ENCODE data around the gene SMO.
"Not testable (repeated sequence)": the region's sequence is repeated elsewhere in the genome, so short reads cannot be mapped to it uniquely, and the experiment has no call there.

Gene SMO

GRCh38 chr7:129209067-129209926, 20.9 kb downstream of the SMO start:
- no peak for DNase-seq

DNA sequence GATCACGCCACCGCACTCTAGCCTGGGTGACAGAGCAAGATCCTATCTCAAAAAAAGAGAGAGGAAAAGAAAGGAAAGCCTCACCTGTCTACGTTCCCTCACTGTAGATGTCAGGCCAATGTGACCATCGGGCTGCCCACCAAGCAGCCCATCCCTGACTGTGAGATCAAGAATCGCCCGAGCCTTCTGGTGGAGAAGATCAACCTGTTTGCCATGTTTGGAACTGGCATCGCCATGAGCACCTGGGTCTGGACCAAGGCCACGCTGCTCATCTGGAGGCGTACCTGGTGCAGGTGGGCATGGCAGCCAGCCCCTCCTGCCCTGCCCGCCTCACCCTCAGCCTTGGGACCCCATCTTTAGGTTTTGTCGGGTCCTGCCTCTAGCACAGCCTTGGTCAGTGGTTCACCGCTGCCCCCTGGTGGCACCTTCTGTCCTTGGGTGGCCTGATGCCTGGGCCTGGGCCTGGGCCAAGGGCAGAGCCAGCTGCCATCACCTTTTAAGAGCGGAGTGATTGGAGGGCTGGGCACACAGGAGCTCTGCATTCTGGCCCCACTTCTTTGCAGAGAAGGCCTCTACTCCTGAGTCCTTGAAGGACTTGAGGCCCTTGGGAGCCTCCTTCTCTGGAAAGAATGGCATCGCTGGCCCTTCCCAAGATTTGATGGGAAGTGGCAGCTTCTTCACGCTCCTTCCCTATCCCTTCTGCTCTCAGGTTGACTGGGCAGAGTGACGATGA, 22.0 kb downstream of the SMO start:
- DNase-seq, result peak; percentile 55 to 57

- no peak for DNase-seq
Measured at GRCh38 chr7:129210989-129211312, 22.5 kb downstream of the SMO start.

DNA sequence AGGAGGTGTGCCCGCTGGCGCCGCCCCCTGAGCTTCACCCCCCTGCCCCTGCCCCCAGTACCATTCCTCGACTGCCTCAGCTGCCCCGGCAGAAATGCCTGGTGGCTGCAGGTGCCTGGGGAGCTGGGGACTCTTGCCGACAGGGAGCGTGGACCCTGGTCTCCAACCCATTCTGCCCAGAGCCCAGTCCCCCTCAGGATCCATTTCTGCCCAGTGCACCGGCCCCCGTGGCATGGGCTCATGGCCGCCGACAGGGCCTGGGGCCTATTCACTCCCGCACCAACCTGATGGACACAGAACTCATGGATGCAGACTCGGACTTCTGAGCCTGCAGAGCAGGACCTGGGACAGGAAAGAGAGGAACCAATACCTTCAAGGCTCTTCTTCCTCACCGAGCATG, 23.7 kb downstream of the SMO start:
- DNase-seq, result no peak

DNA sequence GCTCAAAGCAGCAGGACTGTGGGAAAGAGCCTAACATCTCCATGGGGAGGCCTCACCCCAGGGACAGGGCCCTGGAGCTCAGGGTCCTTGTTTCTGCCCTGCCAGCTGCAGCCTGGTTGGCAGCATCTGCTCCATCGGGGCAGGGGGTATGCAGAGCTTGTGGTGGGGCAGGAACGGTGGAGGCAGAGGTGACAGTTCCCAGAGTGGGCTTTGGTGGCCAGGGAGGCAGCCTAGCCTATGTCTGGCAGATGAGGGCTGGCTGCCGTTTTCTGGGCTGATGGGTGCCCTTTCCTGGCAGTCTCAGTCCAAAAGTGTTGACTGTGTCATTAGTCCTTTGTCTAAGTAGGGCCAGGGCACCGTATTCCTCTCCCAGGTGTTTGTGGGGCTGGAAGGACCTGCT, 24.2 kb downstream of the SMO start:
- no peak for DNase-seq

- DNase-seq, result no peak
Measured at GRCh38 chr7:129213828-129214227, 25.4 kb downstream of the SMO start.

- DNase-seq, result not testable (repeated sequence)
Measured at GRCh38 chr7:129215691-129216090, 27.3 kb downstream of the SMO start.

- not testable (repeated sequence) for DNase-seq
Measured at GRCh38 chr7:129216101-129216715, 27.8 kb downstream of the SMO start.

DNA sequence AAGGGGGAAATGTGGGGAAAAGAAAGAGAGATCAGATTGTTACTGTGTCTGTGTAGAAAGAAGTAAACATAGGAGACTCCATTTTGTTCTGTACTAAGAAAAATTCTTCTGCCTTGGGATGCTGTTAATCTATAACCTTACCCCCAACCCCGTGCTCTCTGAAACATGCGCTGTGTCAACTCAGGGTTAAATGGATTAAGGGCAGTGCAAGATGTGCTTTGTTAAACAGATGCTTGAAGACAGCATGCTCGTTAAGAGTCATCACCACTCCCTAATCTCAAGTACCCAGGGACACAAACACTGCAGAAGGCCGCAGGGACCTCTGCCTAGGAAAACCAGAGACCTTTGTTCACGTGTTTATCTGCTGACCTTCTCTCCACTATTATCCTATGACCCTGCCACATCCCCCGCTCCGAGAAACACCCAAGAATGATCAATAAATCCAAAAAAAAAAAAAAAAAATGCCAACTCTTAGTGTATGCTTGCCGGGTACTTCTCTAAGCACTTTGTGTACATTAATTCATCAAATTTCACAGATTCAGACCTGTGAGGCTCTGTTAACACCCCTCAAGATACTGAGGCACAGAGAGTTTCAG, 28.5 kb downstream of the SMO start:
- DNase-seq, result not testable (repeated sequence)

DNA sequence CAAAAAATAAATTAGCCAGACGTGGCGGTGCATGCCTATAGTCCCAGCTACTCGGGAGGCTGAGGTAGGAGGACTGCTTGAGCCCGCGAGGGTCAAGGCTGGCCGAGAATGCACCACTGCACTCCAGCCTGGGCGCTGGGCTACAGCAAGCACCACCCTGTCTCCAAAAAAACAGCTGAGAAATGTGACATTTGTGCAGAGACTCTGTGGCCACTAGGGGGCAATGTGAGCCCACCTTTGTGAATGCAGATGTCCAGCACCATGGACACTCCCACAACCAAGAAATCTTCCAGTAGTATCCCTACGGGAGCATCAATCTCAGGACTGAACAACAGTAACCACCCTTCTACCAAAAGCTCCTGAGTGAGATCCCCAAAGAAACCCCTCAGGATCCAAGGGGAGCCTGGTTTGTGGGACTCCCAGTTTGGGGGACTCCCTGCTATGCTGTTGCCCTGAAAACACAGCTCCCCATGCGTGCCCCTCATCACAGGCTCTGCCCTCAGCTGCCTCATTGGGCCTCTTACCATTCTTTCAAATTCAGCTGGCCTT, 30.2 kb downstream of the SMO start:
- peak; percentile 76 to 85 for DNase-seq

DNA sequence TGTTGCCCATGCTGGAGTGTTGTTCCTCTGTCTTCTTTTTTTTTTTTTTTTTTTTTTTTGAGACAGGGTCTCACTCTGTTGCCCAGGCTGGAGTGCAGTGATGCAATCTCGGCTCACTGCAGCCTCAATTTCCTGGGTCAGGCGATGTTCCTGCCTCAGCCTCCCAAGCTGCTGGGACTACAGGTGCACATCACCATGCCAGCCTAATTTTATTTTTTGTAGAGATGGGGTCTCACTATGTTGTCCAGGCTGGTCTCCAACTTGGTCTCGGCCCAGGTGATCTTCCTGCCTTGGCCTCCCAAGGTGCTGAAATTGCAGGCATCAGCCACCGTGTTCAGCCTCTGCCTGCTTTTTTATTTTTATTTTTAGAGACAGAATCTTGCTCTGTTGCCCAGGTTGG, 30.7 kb downstream of the SMO start:
- not testable (repeated sequence) for DNase-seq

DNA sequence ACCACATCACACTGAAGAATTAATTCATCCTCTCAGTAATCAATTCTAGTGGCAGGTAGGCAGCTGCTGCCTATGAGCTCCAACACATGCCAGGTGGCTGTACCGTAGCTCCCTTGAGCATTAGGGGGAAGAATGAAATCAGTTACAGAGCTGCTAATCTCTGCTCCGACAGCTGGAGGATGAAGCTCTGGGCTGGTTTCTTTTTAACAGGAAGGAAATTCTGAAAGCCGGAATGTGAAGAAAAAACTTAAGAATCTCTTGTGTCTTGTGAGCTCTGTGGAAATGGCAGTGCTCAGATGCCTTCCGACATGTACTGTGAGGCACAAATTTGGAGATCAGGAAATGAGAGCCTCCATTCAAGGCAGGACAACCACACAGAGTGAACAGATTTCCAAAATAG, 33.6 kb downstream of the SMO start:
- no peak for DNase-seq

DNA sequence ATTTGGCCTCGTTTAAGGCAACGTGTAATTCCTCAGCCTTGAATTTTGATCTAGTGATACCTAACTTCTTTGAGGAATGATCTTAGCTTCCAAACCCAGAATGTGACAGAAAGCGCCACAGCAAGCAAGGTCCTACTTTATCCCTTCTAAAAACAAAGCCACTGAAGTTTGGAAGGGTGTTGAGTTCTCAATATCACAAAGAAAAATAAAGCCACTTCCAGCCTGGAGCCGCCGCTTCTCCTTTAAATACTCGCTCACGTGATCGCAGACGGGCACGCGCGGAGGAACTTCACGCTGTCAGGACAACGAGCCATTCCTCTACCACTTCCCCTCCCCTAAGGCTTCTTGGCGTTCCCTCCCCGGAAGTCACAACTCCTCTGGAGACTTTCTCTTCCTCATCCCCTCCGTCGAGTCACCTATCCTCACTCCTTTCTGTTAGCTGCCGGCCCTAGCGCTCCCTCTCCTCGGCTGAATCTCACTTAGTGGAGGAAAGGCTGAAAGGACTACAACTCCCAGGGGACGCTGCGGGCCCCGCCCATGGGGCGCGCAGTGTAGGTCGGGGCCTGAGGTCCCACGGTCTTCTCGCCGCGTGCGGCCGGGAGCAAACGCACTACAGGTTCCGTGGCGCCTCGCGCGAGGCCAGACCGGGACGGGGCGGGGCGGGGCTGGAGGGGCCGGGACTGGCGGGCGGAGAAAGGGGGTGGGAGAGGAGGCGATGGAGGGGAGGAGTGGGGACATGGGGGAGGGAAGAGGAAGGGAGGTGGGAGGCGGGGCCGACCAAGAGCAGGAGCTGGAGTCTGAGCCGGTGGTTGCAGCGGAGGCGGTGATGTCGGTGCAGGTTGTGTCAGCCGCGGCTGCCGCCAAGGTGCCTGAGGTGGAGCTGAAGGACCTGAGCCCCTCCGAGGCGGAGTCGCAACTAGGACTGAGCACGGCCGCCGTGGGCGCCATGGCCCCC, 36.1 kb downstream of the SMO start, which contains the start of gene AHCYL2:
AHCYL2 (plus strand) TSS at position 780 of the 955 bp plus-strand sequence.
- DNase-seq, result peak; percentile 97 to 98

- DNase-seq, result peak; percentile 44 to 63
Measured at GRCh38 chr7:129225206-129225930, 36.9 kb downstream of the SMO start.

DNA sequence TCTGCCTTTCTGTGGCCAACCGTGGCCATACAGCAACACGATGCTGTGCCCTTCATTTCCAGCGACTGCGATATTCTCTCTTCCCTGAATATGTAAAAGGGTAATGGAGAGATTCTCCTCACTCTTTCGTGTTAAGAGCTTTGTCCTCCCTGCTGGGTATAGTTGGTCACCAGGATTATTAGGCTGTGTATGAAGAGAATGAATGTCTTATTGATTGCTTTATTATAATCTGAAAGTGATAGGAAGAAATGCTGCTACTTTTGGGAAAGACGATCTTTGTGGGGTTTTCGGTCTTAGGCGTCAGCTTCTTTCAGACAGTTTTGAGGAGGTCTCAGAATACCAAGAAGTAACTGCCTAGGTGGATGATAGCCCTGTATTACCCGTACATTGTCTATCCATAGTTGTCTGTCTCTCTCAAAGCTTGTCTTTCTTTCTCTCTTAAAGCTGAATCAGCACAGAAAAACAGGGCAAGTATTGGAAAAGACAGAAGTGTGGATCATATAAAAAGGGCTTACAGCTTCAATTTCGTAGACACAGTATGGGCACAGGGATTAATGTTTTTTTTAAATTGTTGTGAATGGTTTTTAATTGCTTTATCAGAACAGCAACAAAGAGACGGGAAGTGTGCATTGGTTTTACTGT, 37.6 kb downstream of the SMO start:
- DNase-seq, result no peak

- DNase-seq, result no peak
Measured at GRCh38 chr7:129227646-129228578, 39.5 kb downstream of the SMO start.

DNA sequence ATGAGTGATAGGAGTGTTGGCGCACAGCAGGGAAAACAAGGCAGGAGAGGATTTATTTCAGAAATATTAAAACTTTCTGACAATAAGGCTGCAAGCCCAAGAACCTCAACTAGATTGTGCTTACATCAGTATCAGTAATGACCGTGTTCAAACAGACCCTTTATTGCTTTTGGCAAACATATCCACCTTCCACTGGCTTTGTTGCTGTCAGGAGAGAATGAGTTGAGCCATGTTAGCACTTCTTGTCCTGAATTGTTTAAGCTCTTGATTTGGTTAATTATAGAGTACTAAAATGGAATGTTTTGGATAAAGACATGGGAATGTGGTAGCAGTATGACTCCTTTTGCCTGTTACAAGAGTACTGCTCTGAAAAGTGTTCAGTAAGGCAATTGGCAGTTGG, 40.2 kb downstream of the SMO start:
- DNase-seq, result no peak

- no peak for DNase-seq
Measured at GRCh38 chr7:129231666-129232065, 43.2 kb downstream of the SMO start.

DNA sequence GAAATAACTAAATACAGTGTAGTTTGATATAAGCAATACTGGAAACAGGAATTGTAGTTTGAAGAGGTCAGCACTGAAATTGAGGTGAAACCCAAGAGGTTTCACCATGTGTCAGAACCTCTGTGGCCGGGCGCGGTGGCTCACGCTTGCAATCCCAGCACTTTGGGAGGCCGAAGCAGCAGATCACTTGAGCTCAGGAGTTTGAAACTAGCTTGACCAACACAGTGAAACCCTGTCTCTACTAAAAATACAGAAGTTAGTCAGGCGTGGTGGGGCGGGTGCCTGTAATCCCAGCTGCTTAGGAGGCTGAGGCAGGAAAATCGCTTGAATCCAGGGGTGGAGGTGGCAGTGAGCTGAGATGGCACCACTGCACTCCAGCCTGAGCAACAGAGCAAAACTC, 50.1 kb downstream of the SMO start:
- no peak for DNase-seq
